ENCODE data around the gene PLEKHG5.
A peak's percentile ranks its signal among the peaks of the same experiment; 100 is the strongest.
"Not testable (repeated sequence)": the region's sequence is repeated elsewhere in the genome, so short reads cannot be mapped to it uniquely, and the experiment has no call there.

PLEKHG5 gene

DNA sequence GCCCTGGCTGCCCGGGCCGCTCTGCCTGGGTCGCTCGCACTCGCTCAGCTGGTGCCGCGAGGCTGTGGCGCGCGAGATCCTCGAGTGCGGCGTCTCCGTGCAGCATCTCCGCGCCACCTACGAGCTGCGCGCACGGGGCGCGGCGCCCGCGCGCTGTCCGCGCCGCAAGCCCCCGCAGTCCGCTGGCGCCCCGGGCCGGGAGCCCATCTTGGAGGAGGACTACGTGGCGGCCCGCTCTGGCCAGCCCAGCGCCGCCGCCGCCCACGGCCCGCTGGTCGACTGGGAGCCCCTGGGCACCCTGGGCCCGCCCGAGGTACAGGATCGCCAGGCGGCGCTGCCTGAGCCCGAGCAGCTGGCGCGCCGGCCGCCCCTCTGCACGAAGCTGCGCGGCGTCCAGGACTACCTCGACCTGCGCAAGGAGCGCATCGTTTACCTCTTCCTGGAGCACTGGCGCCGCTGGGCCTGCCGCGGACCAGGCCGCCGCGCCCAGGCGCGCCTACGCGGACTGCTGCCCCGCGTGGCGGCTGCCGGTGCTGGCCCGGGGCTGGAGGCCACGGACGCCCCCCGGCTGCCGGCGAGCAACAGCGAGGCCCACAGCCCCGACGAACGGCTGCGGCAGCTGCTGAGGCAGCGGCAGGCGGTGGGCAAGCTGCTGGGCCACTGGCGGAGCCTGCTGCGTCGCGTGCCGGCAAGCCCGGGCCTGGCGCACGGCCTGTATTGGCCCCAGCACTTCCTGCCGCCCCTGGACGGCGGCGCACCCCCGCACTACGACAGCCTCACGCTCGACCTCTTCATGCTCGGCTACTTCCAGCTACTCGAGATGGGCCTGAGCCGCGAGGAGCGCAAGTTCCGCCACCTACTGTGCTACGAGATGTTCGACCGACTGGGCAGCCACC, 36.4 kb downstream of the PLEKHG5 start:
- no peak for DNase-seq (ENCODE audit: low read depth, low spot score)
- H3K4me3 ChIP-seq (ENCODE audit: low read length), result no peak overlapping the region

DNA sequence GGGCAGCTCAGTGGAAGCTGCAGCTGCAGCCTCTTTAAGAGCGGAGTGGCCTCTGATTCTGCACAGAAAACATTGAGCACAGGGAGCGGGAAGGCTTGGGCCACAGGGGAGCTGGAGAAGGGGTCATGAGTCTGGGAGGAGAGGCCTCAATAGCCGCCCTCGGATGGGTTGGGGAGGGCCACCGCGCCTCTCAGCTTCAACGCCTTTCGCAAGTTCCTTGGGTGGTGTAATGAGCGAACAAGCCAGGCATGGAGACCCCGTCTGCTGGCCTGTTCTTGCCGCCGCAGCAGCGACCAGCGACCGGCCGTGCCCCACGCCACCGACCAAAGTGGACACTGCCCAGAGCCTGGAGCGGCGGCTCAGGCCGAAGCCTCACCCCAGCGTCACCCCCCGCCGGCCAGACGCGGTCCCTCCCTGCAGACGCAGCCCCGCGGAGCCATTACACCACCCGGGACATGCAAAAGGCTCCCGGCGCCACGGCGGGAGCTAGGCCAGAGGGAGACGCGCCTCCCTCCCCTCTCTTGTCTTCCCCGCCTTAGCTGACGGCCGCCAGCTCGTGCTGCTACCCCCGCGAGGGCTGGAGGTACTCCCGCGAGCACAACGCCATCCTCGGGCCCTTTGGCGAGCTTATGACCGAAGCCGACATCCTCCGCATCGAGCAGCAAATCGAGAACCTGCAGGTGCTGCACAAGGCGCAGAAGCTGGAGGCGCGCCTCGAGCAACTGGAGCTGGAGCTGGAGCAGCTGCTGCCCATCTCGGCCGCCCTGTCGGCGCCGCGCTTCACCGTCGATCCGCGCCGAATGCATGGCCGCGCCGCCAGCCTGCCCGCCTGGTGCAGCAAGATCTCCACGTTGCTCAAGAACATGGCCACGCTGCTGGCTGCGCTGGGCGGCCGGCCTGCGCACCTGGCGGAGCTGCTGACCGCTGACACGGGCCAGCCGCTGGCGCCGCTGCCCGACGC, 37.3 kb downstream of the PLEKHG5 start:
- H3K4me3 ChIP-seq (ENCODE audit: low read length); DNase-seq (ENCODE audit: low read depth, low spot score): not testable (repeated sequence)

GRCh38 chr1:6450943-6451373, 40.5 kb downstream of the PLEKHG5 start:
- no peak overlapping the region for H3K4me3 ChIP-seq (ENCODE audit: low read length)
- no peak for DNase-seq (ENCODE audit: low read depth, low spot score)

DNA sequence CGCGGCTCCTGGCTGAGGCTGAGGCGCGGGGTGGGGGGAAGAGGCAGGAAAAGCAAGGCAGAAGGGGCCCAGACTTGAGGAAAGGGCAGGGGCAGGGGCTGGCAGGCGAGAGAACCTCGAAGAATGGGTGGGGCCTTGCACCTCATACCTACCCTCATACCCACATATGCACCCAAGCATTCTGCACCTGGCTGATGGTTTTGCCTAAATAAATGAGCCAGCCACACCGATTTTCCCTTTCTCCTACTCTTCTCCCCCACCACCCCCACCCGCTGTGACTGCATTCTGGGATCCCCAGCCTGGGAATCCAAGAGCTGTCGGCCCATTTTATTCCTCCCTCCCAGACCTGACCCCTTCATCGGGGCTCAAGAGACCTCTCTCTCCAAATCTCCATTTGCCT, 41.0 kb downstream of the PLEKHG5 start:
- DNase-seq (ENCODE audit: low read depth, low spot score); H3K4me3 ChIP-seq (ENCODE audit: low read length): not testable (repeated sequence)

DNA sequence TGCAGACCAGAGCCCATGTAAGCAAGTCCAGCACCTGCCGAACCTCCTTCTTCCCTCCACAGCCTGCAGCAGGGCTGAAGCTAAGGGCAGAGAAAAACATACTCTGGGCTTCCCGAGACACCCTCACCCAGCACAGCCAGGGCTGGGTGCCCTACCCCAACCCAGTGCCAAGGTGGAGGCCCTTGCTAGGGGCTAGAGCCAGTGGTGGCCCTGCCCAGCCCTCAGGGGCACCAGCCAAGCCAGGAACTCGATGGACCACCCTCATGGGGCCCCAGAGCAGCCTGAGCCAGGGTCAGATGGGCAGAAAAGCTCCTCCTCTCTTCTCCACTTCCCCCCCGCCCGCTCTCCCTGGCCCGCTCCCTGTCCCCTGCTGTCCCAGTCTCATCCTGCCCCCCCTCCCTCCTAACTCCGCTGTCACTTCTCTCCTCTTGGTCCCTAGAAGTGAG, 41.4 kb downstream of the PLEKHG5 start:
- H3K4me3 ChIP-seq (ENCODE audit: low read length), result no peak overlapping the region
- no peak for DNase-seq (ENCODE audit: low read depth, low spot score)

GRCh38 chr1:6448749-6449631, 42.5 kb downstream of the PLEKHG5 start:
- DNase-seq (ENCODE audit: low read depth, low spot score), result no peak

GRCh38 chr1:6447818-6448748, 43.4 kb downstream of the PLEKHG5 start:
- DNase-seq (ENCODE audit: low read depth, low spot score), result no peak
- no peak overlapping the region for H3K4me3 ChIP-seq (ENCODE audit: low read length)

More at GRCh38 chr1:6448749-6449631, 42.5 kb downstream of the PLEKHG5 start:
- H3K4me3 ChIP-seq (ENCODE audit: low read length), result no peak overlapping the region

GRCh38 chr1:6447016-6447817, 44.2 kb downstream of the PLEKHG5 start:
- DNase-seq (ENCODE audit: low read depth, low spot score), result no peak
- H3K4me3 ChIP-seq (ENCODE audit: low read length), result no peak overlapping the region

GRCh38 chr1:6446665-6447015, 44.8 kb downstream of the PLEKHG5 start:
- H3K4me3 ChIP-seq (ENCODE audit: low read length), result no peak overlapping the region
- no peak for DNase-seq (ENCODE audit: low read depth, low spot score)

DNA sequence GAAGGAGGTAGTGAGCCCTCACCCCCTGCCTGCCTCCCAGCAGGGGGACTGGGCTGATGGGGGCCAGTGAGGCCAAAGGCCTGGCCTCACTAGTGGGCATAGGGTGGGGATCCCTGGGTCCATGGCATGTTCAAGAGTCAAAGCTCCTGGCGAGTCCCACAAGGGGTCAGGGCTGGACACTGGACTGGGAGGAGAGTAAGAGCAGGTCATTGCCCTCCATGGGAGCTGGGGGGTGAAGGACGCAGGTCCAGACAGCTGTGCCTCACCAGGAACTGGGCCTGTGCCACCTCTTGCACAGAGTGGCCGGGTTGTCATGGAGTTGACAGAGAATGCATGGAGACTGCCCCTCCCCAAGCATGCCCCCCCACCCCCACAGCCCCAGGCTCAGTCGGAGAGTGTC, 45.5 kb downstream of the PLEKHG5 start:
- DNase-seq (ENCODE audit: low read depth, low spot score); H3K4me3 ChIP-seq (ENCODE audit: low read length): not testable (repeated sequence)

DNA sequence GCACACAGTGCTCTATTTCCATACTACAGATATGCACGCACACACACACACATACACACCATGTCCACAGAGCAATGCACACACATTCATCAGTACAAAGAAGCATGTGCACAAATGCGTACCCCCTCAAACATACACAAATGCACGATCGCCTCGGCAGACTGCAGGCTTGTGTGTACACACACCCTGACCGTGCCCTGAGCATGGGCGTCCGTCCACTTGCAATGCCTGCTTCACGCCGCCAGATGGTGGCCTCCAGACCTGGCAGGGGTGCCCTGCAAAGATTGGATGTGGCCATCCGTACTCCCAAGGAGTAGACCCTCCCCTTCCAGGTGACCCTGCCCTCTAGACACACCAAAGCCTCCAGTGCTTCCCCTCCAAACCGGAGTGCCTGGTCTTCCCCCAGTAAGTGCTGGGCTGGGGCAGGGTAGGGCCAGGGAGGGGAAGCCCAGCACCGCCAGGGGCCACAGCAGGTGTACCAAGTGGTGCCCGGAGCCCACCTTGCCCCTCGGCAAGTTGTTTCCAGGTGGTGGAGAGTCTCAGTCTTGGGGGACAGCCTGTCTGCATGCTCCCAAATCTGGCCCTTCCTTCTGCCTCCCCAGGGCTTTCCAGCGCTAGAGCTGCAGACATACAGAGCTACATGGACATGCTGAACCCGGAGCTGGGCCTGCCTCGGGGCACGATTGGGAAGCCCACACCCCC, 46.3 kb downstream of the PLEKHG5 start:
- H3K4me3 ChIP-seq (ENCODE audit: low read length), result no peak overlapping the region
- no peak for DNase-seq (ENCODE audit: low read depth, low spot score)

- DNase-seq (ENCODE audit: low read depth, low spot score), result no peak
- H3K4me3 ChIP-seq (ENCODE audit: low read length), result no peak overlapping the region
These were observed 47.1 kb downstream of the PLEKHG5 start for GRCh38 chr1:6444377-6444776.

GRCh38 chr1:6443339-6444115, 47.9 kb downstream of the PLEKHG5 start:
- DNase-seq (ENCODE audit: low read depth, low spot score), result no peak

DNA sequence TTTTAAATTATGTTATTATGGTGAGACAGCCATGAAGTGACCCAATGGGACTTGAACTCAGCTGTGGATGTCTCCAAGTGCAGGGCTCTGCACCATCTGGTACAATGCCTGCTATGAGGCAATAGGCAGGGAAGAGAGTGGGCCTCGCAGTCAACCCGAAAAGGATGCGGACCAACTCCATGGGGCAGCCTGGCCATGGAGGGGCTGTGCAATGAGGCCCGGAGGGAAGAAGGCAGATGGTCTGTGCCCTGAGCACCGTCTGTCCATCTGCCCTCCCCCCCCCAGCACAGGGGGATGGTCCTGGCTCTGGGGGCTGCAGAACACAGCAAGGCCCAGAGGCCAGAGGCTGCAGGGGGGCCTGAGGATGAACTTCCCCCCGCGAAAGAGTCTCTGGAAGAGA, 49.9 kb downstream of the PLEKHG5 start:
- DNase-seq (ENCODE audit: low read depth, low spot score), result no peak
- H3K4me3 ChIP-seq (ENCODE audit: low read length), result no peak overlapping the region

More at GRCh38 chr1:6443339-6444115, 47.9 kb downstream of the PLEKHG5 start:
- H3K4me3 ChIP-seq (ENCODE audit: low read length), result no peak overlapping the region

DNA sequence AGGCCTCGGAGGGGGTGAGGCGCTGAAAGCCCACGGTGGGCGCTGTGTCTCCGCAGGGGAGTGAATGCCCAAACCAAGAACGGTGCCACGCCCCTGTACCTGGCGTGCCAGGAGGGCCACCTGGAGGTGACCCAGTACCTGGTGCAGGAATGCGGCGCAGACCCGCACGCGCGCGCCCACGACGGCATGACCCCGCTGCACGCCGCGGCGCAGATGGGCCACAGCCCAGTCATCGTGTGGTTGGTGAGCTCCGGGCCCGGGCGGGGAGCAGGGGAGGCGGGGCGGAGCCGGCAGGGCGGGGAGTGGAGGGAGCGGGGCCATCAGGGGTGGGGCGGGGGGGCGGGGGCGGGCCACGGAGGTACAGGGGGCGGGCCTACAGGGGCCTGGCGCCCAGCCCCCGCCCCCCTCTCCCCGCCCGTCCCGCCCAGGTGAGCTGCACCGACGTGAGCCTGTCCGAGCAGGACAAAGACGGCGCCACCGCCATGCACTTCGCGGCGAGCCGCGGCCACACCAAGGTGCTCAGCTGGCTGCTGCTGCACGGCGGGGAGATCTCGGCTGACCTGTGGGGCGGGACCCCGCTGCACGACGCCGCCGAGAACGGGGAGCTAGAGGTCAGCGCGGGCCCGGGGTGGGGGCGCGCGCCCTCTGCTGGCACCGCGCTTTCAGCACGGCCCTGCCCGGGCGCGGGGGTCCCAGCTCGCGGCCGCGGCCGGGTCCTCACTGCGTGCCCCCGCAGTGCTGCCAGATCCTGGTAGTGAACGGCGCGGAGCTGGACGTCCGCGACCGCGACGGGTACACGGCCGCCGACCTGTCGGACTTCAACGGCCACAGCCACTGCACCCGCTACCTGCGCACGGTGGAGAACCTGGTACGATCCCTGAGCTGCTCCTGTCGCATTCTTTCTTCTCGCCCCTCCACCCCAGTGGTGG, 51.0 kb downstream of the PLEKHG5 start:
- H3K4me3 ChIP-seq (ENCODE audit: low read length), result peak overlapping the region; percentile 20
- peak; percentile 14 for DNase-seq (ENCODE audit: low read depth, low spot score)
